Endothelial cell of umbilical vein (primary cell): Measurements from ENCODE around the gene SRSF3. TPM values are rescaled to one million over a fixed set of nuclear protein-coding genes. Genes with fewer than 3 reads are reported as not detected.

Experiments
- BruUV-seq: library from RNA; stranded (reverse); fragments of 400-500 nt; replicated peaks from 2 replicates; lab custom pipeline; 2021; lab: Mats Ljungman, UMichigan
- CTCF ChIA-PET: fragments of 300-600, 350-600 bp; sonication (Branson Sonifier 250); formaldehyde crosslinking; loops from one replicate; lab custom pipeline; 2021; ENCODE audit warnings: antibody characterized with exemption, inconsistent platforms; lab: Charles Lee
- POLR2A ChIA-PET: fragments of 300-600, 350-600 bp; sonication (Branson Sonifier 250); formaldehyde crosslinking; loops from one replicate; lab custom pipeline; 2021; ENCODE audit warnings: antibody characterized with exemption, inconsistent platforms; lab: Charles Lee
- DNase-seq: peaks from one replicate; pipeline ENCODE4 v3.0.0-alpha.2; 2011; ENCODE audit warnings: low read depth, low spot score
- FAIRE-seq: peaks from 2 replicates; lab custom pipeline; 2011; peaks lifted over from hg19 to GRCh38; lab: Jason Lieb, UNC
- H2AFZ ChIP-seq: 2 replicates; pipeline ENCODE4 v1.6.0; 2012; ENCODE audit warnings: low read depth, low read length, control low read depth, inconsistent platforms
- H3K27ac ChIP-seq: 2 replicates; pipeline ENCODE4 v1.5.1; 2011; ENCODE audit warnings: low read depth, mild to moderate bottlenecking, control low read depth, low read length, moderate library complexity; ENCODE audit not compliant: insufficient read depth
- H3K27me3 ChIP-seq, 2 experiments: 2 replicates each; pipeline versions ENCODE4 v1.6.0 to v1.6.1; 2011; ENCODE audit warnings: low read length in 2 of 2, mixed read lengths in 1 of 2; ENCODE audit not compliant: control insufficient read depth in 2 of 2, insufficient read depth in 2 of 2
- H3K36me3 ChIP-seq, 2 experiments: 2 replicates in 1 of 2; 3 replicates in 1 of 2; pipeline ENCODE4 v1.5.1; 2011; ENCODE audit warnings: low read length in 2 of 2, mild to moderate bottlenecking in 1 of 2, moderate library complexity in 1 of 2; ENCODE audit not compliant: control insufficient read depth in 2 of 2, insufficient read depth in 2 of 2; ENCODE audit errors: extremely low read depth in 1 of 2
- H3K4me1 ChIP-seq: 3 replicates; pipeline ENCODE4 v1.5.1; 2011; ENCODE audit warnings: mild to moderate bottlenecking, low read length; ENCODE audit not compliant: control insufficient read depth, insufficient read depth; ENCODE audit errors: extremely low read depth
- H3K4me2 ChIP-seq: 2 replicates; pipeline ENCODE4 v1.6.1; 2011; ENCODE audit warnings: low read length, control low read depth, mixed read lengths; ENCODE audit not compliant: insufficient read depth
- H3K4me3 ChIP-seq, 3 experiments: fragments of 200-600 bp in 1 of 3; sonication (generic), shearing (Covaris generic) in 1 of 3; replicated peaks in 1 of 3; 2 replicates each; pipeline ENCODE4 v1.5.1; 2011 to 2016; ENCODE audit warnings: control low read depth in 3 of 3, low read length in 3 of 3, mild to moderate bottlenecking in 2 of 3, inconsistent platforms in 1 of 3, low read depth in 1 of 3, moderate library complexity in 1 of 3; ENCODE audit not compliant: insufficient read depth in 1 of 3
- H3K79me2 ChIP-seq: 2 replicates; pipeline ENCODE4 v1.6.0; 2012; ENCODE audit warnings: low read length, inconsistent platforms; ENCODE audit not compliant: control insufficient read depth, insufficient read depth
- H3K9ac ChIP-seq: replicated peaks from 2 replicates; pipeline ENCODE3; 2011; ENCODE audit warnings: low read length, control low read depth; ENCODE audit not compliant: insufficient read depth; ENCODE audit errors: extremely low read depth
- H3K9me1 ChIP-seq: replicated peaks from 3 replicates; pipeline ENCODE4 v1.6.0; 2011; ENCODE audit warnings: mild to moderate bottlenecking, low read length; ENCODE audit not compliant: control insufficient read depth, insufficient read depth; ENCODE audit errors: extremely low read depth
- H3K9me3 ChIP-seq: replicated peaks from 2 replicates; pipeline ENCODE4 v1.5.1; 2012; ENCODE audit warnings: low read length, inconsistent platforms; ENCODE audit not compliant: control insufficient read depth, insufficient read depth
- H4K20me1 ChIP-seq: replicated peaks from 2 replicates; pipeline ENCODE3; 2011; ENCODE audit warnings: mild to moderate bottlenecking, low read length; ENCODE audit not compliant: control insufficient read depth, insufficient read depth; ENCODE audit errors: extremely low read depth
- EZH2 ChIP-seq: IDR thresholded peaks from 2 replicates; pipeline ENCODE4 v1.6.1; 2012; ENCODE audit warnings: borderline replicate concordance, low read depth, mild to moderate bottlenecking, moderate library complexity, low read length, inconsistent platforms; ENCODE audit not compliant: severe bottlenecking
- FOS ChIP-seq: IDR thresholded peaks from 2 replicates; pipeline ENCODE4 v1.6.1; 2011; ENCODE audit warnings: mild to moderate bottlenecking, low read length, moderate library complexity, borderline replicate concordance; ENCODE audit not compliant: insufficient read depth
- GATA2 ChIP-seq: IDR thresholded peaks from 2 replicates; pipeline ENCODE4 v1.7.0; 2011; ENCODE audit warnings: low read depth, mild to moderate bottlenecking, moderate library complexity, mixed read lengths, low read length; ENCODE audit not compliant: insufficient read length, insufficient read depth
- JUN ChIP-seq: IDR thresholded peaks from 2 replicates; pipeline ENCODE4 v1.6.1; 2011; ENCODE audit warnings: borderline replicate concordance, low read depth; ENCODE audit not compliant: insufficient read length, insufficient read depth
- MYC ChIP-seq: IDR thresholded peaks from one replicate; pipeline ENCODE4 v1.6.1; 2011; ENCODE audit warnings: mild to moderate bottlenecking, low read depth, low read length
- POLR2A ChIP-seq: IDR thresholded peaks from 2 replicates; pipeline ENCODE4 v1.6.1; 2012; ENCODE audit warnings: low read depth, mild to moderate bottlenecking, control low read depth, low read length
- POLR2AphosphoS5 ChIP-seq: IDR thresholded peaks from 2 replicates; pipeline ENCODE4 v1.6.1; 2012; ENCODE audit warnings: low read depth, mild to moderate bottlenecking, control low read depth, low read length, moderate library complexity; ENCODE audit not compliant: insufficient read depth
- dilution Hi-C: fragments of 300-500 bp; cut with MboI; formaldehyde crosslinking; loops from one replicate; pipeline ENCODE4 v1.15.0; 2019; ENCODE audit warnings: low sequenced_read_pairs; ENCODE audit not compliant: extremely low pct_ligation_motif_present
- intact Hi-C: fragments of 100-400 bp; cut with micrococcal nuclease; formaldehyde crosslinking; loops from one replicate; pipeline ENCODE4 v1.10.0; 2022
- polyA plus RNA-seq, 4 experiments: library from polyadenylated mRNA; depleted of rRNA in 3 of 4; stranded (reverse) in 3 of 4; unstranded in 1 of 4; fragments of >200 nt; gene quantifications; 2 replicates each; pipeline versions ENCODE4 v1.2.1 to v1.2.3, GENCODE V29; 2011 to 2012; ENCODE audit warnings: missing spikeins in 1 of 4
- total RNA-seq: library from RNA; stranded (reverse); gene quantifications from 2 replicates; pipeline ENCODE4 v1.2.3, GENCODE V29; 2021
- TF ChIP-seq, protein P1 (sequence below), 2 donors: IDR thresholded peaks; 1 replicate in 1 of 2; 2 replicates in 1 of 2; pipeline ENCODE4 v1.5.1; 2011; ENCODE audit warnings: low read length in 2 of 2, mild to moderate bottlenecking in 2 of 2, moderate library complexity in 2 of 2, control low read depth in 1 of 2, inconsistent platforms in 1 of 2, low read depth in 1 of 2; ENCODE audit not compliant: insufficient read depth in 1 of 2; ENCODE audit errors: extremely low read depth in 1 of 2
- TF ChIP-seq, protein P2 (sequence below): IDR thresholded peaks from 2 replicates; pipeline ENCODE4 v1.6.1; 2011; ENCODE audit not compliant: insufficient read depth, insufficient read length

Gene SRSF3
- total and polyA plus RNA-seq, 2 donors (not counting 3 experiments of a cell fraction or from before 2014, with no cell fraction given): 317 to 393 TPM

DNA sequence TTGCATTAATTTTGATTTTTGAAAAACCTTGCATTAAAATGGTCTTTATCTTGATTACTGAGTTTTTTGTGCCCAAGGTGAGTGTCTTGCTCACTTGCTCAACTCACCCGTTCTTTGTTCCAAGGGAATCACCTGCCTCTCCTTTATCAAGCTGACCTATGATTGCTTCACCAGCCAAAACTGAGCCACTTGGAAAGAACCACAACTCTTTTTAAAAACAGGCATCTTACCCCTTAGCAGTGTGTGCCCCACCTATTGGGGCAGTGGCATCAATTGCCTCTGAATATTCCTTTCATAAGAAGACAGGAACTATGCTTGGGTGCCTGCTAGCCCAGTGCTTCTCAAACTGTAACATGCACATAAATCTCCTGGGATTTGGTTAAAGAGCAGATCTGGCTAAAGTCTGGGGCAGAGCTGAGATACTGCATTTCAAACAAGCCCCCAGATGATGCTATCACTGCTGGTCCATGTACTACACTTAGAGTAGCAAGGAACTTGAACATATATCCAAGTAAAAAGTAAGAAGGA lies 43.6 kb upstream of the SRSF3 start:
- no TSS peak for BruUV-seq

DNA sequence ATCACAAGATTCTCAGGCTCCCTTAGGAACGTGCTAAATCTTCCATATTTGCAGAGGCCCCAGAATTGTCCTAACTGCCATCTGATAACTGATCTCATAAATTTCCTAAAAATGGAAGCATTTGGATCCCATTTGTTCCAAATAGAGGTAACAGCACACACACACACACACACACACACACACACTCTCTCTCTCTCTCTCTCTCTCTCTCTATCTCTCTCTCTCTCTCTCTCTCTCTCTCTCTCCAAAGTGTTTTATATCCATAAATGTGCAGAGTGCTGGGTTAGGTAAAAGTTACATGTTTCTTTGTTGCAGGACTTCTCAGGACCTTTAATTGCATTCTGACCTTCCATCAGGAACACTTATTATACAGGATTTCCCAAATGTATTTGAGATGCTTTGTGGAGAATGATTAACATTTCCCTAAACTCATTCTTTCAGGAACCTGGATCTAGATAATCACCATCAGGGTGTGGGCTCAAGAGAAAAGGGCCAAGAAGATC lies 38.4 kb upstream of the SRSF3 start:
- Histone ChIP-seq H3K27ac (no peak overlapping the region), H3K9me3 (no peaks in the 10 kb centered on the region), H2AFZ (no peak overlapping the region), H3K4me1 (no peaks in the 10 kb centered on the region), H3K27me3 (peaks cover 3 to 9% of the 10 kb centered on the region in 2 experiments), H3K9ac (no peak overlapping the region), H3K36me3 (no peaks in the 10 kb centered on the region), H3K9me1 (no peaks in the 10 kb centered on the region), H3K4me3 (no peak overlapping the region), H3K79me2 (no peaks in the 10 kb centered on the region), H4K20me1 (no peaks in the 10 kb centered on the region), H3K4me2 (no peak overlapping the region)
- dilution Hi-C loops (no loop called here), intact Hi-C loops (no loop called here)
- CTCF ChIA-PET: no interaction called here
- DNase-seq (no peak), FAIRE-seq (no peak)
- POLR2A ChIA-PET: no interaction called here
- no TSS peak for BruUV-seq
- TF ChIP-seq GATA2: no peak
- TF ChIP-seq, protein P1, sequence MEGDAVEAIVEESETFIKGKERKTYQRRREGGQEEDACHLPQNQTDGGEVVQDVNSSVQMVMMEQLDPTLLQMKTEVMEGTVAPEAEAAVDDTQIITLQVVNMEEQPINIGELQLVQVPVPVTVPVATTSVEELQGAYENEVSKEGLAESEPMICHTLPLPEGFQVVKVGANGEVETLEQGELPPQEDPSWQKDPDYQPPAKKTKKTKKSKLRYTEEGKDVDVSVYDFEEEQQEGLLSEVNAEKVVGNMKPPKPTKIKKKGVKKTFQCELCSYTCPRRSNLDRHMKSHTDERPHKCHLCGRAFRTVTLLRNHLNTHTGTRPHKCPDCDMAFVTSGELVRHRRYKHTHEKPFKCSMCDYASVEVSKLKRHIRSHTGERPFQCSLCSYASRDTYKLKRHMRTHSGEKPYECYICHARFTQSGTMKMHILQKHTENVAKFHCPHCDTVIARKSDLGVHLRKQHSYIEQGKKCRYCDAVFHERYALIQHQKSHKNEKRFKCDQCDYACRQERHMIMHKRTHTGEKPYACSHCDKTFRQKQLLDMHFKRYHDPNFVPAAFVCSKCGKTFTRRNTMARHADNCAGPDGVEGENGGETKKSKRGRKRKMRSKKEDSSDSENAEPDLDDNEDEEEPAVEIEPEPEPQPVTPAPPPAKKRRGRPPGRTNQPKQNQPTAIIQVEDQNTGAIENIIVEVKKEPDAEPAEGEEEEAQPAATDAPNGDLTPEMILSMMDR (IDR thresholded peaks at IDR 0.05; ENCODE audit: extremely low read depth in 1 of 2, insufficient read depth in 1 of 2, low read depth in 1 of 2, low read length in 2 of 2): no peak
- TF ChIP-seq, protein P2, sequence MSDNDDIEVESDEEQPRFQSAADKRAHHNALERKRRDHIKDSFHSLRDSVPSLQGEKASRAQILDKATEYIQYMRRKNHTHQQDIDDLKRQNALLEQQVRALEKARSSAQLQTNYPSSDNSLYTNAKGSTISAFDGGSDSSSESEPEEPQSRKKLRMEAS: no peak
- TF ChIP-seq POLR2A: no peak
- no peak for TF ChIP-seq MYC
- no peak for TF ChIP-seq POLR2AphosphoS5
- no peak for TF ChIP-seq EZH2
- TF ChIP-seq JUN: no peak
- no peak for TF ChIP-seq FOS

More for the DNA sequence above, 43.6 kb upstream of the SRSF3 start:
- H3K9ac ChIP-seq: no peak overlapping the region
- peaks cover 11% of the 10 kb centered on the region for H3K4me1 ChIP-seq
- no peaks in the 10 kb centered on the region for H3K36me3 ChIP-seq
- no peak overlapping the region for H2AFZ ChIP-seq
- H3K9me3 ChIP-seq: no peaks in the 10 kb centered on the region
- H3K9me1 ChIP-seq: no peaks in the 10 kb centered on the region
- dilution Hi-C loops (no loop called here), intact Hi-C loops (no loop called here)
- DNase-seq (no peak), FAIRE-seq (no peak)
- no peak overlapping the region for H3K4me2 ChIP-seq
- ChIA-PET POLR2A (no interaction called here), CTCF (interaction anchor here (1.2 kb wide), 1 partner anchor 39 kb away, joined by 3 read pairs; no protein-coding TSS in a partner anchor)
- H3K4me3 ChIP-seq: no peak overlapping the region
- H4K20me1 ChIP-seq: peaks cover 2% of the 10 kb centered on the region
- peaks cover 3 to 5% of the 10 kb centered on the region in 2 experiments for H3K27me3 ChIP-seq
- TF ChIP-seq POLR2A (no peak), MYC (no peak), GATA2 (no peak)
- TF ChIP-seq, protein P2: no peak
- H3K27ac ChIP-seq: no peak overlapping the region
- peaks cover 17% of the 10 kb centered on the region for H3K79me2 ChIP-seq
